ENCODE data around the gene SLC35B3.

DNA sequence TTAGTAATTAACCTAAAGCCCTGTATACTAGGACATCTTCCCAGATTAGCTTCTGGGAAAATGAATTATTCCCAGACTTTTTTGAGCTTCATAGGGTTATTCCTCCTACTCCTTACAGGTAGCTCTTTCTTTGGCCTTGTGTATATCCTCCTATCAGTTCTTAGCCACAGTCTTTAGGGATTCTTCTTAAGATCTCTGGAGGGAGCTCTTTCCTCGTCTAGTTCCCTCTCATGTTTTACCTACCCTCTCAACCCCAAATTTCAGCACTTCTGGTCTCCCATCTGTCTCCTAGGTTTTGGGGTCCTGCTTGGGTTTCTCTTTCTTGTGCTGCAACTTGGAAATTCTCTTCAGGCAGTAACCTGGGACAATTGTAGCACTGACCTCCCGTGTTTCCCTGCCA lies 46.4 kb upstream of the SLC35B3 start:
- TF ChIP-seq POLR2AphosphoS5 (IDR thresholded peaks at IDR 0.05; ENCODE audit: insufficient read depth in 1 of 2, low read depth in 1 of 2), result no peak
- TF ChIP-seq, protein P1, sequence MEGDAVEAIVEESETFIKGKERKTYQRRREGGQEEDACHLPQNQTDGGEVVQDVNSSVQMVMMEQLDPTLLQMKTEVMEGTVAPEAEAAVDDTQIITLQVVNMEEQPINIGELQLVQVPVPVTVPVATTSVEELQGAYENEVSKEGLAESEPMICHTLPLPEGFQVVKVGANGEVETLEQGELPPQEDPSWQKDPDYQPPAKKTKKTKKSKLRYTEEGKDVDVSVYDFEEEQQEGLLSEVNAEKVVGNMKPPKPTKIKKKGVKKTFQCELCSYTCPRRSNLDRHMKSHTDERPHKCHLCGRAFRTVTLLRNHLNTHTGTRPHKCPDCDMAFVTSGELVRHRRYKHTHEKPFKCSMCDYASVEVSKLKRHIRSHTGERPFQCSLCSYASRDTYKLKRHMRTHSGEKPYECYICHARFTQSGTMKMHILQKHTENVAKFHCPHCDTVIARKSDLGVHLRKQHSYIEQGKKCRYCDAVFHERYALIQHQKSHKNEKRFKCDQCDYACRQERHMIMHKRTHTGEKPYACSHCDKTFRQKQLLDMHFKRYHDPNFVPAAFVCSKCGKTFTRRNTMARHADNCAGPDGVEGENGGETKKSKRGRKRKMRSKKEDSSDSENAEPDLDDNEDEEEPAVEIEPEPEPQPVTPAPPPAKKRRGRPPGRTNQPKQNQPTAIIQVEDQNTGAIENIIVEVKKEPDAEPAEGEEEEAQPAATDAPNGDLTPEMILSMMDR (IDR thresholded peaks at IDR 0.05), result no peak
- TF ChIP-seq POLR2A (IDR thresholded peaks at IDR 0.05), result no peak
